Mesendoderm (in vitro differentiated cells): Measurements from ENCODE around the gene CNTN4.
A peak's percentile ranks its signal among the peaks of the same experiment; 100 is the strongest.

Experiments
- DNase-seq: peaks from one replicate; pipeline ENCODE4 v3.0.0; 2013
- H2AK5ac ChIP-seq: 2 replicates; pipeline ENCODE4 v1.6.1; 2013; ENCODE audit warnings: low read length, inconsistent platforms
- H2BK120ac ChIP-seq: 2 replicates; pipeline ENCODE4 v1.6.1; 2013; ENCODE audit warnings: low read depth, mild to moderate bottlenecking, low read length, moderate library complexity, mixed read lengths
- H2BK15ac ChIP-seq: replicated peaks from 2 replicates; pipeline ENCODE4 v1.6.1; 2013; ENCODE audit warnings: low read depth, mild to moderate bottlenecking, moderate library complexity
- H2BK5ac ChIP-seq: 2 replicates; pipeline ENCODE4 v1.6.1; 2013; ENCODE audit warnings: low read length, inconsistent platforms
- H3K18ac ChIP-seq: 2 replicates; pipeline ENCODE4 v1.6.1; 2013; ENCODE audit warnings: mild to moderate bottlenecking, low read length, mixed read lengths
- H3K23ac ChIP-seq: one replicate; pipeline ENCODE4 v1.6.1; 2013; ENCODE audit warnings: low read length
- H3K27ac ChIP-seq: 2 replicates; pipeline ENCODE4 v1.5.1; 2013; ENCODE audit warnings: low read depth, mild to moderate bottlenecking, inconsistent platforms, low read length, moderate library complexity
- H3K27me3 ChIP-seq: 2 replicates; pipeline ENCODE4 v1.6.1; 2013; ENCODE audit warnings: low read length, control low read depth, mild to moderate bottlenecking, inconsistent platforms; ENCODE audit not compliant: insufficient read depth, poor library complexity
- H3K36me3 ChIP-seq: 2 replicates; pipeline ENCODE4 v1.6.1; 2013; ENCODE audit warnings: low read length, inconsistent platforms; ENCODE audit not compliant: control insufficient read depth, insufficient read depth
- H3K4ac ChIP-seq: one replicate; pipeline ENCODE4 v1.6.1; 2013; ENCODE audit warnings: low read depth, mild to moderate bottlenecking, low read length, moderate library complexity
- H3K4me1 ChIP-seq: 2 replicates; pipeline ENCODE4 v1.6.1; 2013; ENCODE audit warnings: low read depth, low read length, inconsistent platforms; ENCODE audit not compliant: control insufficient read depth
- H3K4me2 ChIP-seq: 2 replicates; pipeline ENCODE4 v1.6.1; 2013; ENCODE audit warnings: low read length
- H3K4me3 ChIP-seq: 2 replicates; pipeline ENCODE4 v1.5.1; 2013; ENCODE audit warnings: mild to moderate bottlenecking, low read length
- H3K56ac ChIP-seq: one replicate; pipeline ENCODE4 v1.6.1; 2013; ENCODE audit warnings: low read length
- H3K79me1 ChIP-seq: 2 replicates; pipeline ENCODE4 v1.6.1; 2013; ENCODE audit warnings: low read length, inconsistent platforms
- H3K79me2 ChIP-seq: 2 replicates; pipeline ENCODE4 v1.6.1; 2013; ENCODE audit warnings: mild to moderate bottlenecking, low read length; ENCODE audit not compliant: control insufficient read depth, insufficient read depth
- H3K9ac ChIP-seq: 2 replicates; pipeline ENCODE4 v1.6.1; 2013; ENCODE audit warnings: low read length, inconsistent platforms
- H4K5ac ChIP-seq: one replicate; pipeline ENCODE4 v1.6.1; 2013; ENCODE audit warnings: low read length
- H4K8ac ChIP-seq: one replicate; pipeline ENCODE4 v1.6.1; 2013; ENCODE audit warnings: low read depth, mild to moderate bottlenecking, control low read depth, low read length, moderate library complexity
- WGBS: extraction: QIAGEN DNeasy Blood & Tissue Kit; methylation state at CpG from one replicate; pipeline ENCODE4 v1.1.7; 2013; ENCODE audit warnings: low lambda C conversion rate, missing lambda C conversion rate; ENCODE audit not compliant: insufficient coverage; ENCODE audit errors: extremely low coverage; 5-methylcytosine and 5-hydroxymethylcytosine counted together

Gene CNTN4

GRCh38 chr3:2851835-2852234 lies 753.2 kb downstream of the CNTN4 start:
- no peak overlapping the region for H3K27ac ChIP-seq
- no peaks in the 10 kb centered on the region for H3K79me2 ChIP-seq

DNA sequence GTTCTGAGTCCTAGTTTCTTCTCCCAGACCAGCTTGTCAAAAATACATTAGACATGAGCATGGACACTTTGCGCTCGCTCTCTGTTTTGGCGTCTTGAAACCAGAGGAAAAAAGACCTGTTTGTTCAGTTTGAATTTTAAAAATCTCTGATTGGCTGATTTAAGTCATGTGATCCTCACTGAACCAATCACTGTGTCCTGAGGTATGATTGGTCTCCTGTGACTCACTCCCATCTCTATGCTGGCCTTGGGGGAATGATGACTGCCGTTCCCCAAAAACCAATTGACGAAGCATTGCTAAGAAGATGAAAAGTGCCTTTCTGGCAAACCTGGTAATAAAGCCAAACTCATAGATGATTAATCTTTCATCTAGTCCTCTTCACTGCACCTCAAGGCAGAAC lies 755.0 kb downstream of the CNTN4 start:
- Histone ChIP-seq H3K79me2 (no peaks in the 10 kb centered on the region), H4K5ac (no peak overlapping the region), H3K4me2 (no peak overlapping the region), H3K4me3 (no peak overlapping the region), H3K56ac (no peak overlapping the region), H3K36me3 (no peaks in the 10 kb centered on the region), H2BK5ac (no peak overlapping the region), H3K9ac (no peak overlapping the region), H3K79me1 (no peaks in the 10 kb centered on the region), H3K4me1 (no peaks in the 10 kb centered on the region), H3K23ac (no peak overlapping the region), H4K8ac (no peak overlapping the region), H3K27ac (no peak overlapping the region), H3K18ac (no peak overlapping the region), H3K4ac (no peak overlapping the region), H2AK5ac (no peak overlapping the region), H2BK15ac (no peak overlapping the region), H2BK120ac (no peak overlapping the region), H3K27me3 (no peaks in the 10 kb centered on the region)
- DNase-seq, result no peak
- WGBS, result no CpG with 5 or more reads among the region's 5 CpGs

More at GRCh38 chr3:2851835-2852234, 753.2 kb downstream of the CNTN4 start:
- H3K79me1 ChIP-seq, result no peaks in the 10 kb centered on the region
- no peak overlapping the region for H3K4me3 ChIP-seq
- H3K18ac ChIP-seq, result no peak overlapping the region
- H3K27me3 ChIP-seq, result no peaks in the 10 kb centered on the region
- no peak overlapping the region for H3K4ac ChIP-seq
- no peak overlapping the region for H3K9ac ChIP-seq
- H3K23ac ChIP-seq, result no peak overlapping the region
- no peak overlapping the region for H4K8ac ChIP-seq
- DNase-seq, result no peak
- no peaks in the 10 kb centered on the region for H3K36me3 ChIP-seq
- no peak overlapping the region for H4K5ac ChIP-seq
- no peak overlapping the region for H2BK15ac ChIP-seq
- WGBS, result no CpG with 5 or more reads among the region's 1 CpG
- H3K4me1 ChIP-seq, result no peaks in the 10 kb centered on the region
- H3K56ac ChIP-seq, result no peak overlapping the region
- no peak overlapping the region for H2BK5ac ChIP-seq
- H2AK5ac ChIP-seq, result no peak overlapping the region
- no peak overlapping the region for H3K4me2 ChIP-seq
- H2BK120ac ChIP-seq, result no peak overlapping the region

DNA sequence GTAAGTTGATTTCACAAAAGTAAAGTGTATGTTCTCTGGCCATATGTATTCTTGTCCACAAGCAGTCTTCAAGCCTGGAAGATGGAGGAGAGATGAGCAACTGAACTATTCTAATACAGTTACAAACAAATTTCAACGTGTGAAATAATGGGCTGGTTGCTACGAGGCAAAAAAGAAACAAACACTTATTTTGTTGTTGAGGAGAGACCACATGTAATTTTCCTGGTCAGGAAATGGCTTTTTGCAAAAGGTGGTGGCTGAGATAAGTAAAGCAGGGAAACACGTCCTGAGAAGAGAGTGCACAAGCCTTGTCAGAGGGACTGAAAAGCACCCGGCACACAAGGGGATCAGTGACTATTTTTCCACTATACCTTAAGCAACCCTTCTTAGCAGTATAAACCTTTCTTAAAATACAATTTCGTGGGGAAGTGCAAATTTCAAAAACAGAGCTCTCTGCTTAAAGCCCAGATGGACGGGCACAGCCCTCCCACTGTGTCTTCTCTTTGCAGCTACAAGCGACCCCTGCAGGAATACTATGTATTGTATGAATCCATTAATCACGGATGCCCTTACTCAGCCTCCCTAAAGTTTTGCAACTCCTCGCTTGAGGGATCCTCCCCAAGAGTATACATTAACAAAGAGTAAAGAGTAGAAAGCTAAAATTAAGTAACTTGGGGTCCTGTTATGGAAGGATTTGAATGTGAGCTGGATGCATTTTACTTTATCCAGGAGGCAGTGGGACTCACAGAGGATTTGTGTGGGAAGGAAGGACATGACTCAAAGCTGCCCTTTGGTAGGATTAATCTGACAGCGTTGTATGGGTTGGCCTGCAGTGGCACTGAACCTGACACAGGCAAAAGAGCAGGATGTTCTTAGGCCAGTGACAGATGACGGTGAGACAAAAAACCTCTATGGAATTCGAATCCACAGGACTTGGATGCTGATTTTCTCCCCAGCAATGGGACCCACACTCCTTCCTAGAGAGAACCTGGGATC lies 757.8 kb downstream of the CNTN4 start:
- H3K23ac ChIP-seq, result no peak overlapping the region
- H4K8ac ChIP-seq, result no peak overlapping the region
- no peak overlapping the region for H3K4ac ChIP-seq
- no peak overlapping the region for H2BK5ac ChIP-seq
- no peak overlapping the region for H2AK5ac ChIP-seq
- peak overlapping the region; percentile 22 for H3K56ac ChIP-seq
- no peaks in the 10 kb centered on the region for H3K4me1 ChIP-seq
- H3K27ac ChIP-seq, result no peak overlapping the region
- no peak overlapping the region for H4K5ac ChIP-seq
- peak; percentile 61 for DNase-seq
- H3K79me1 ChIP-seq, result no peaks in the 10 kb centered on the region
- no peak overlapping the region for H2BK15ac ChIP-seq
- no peaks in the 10 kb centered on the region for H3K79me2 ChIP-seq
- H3K27me3 ChIP-seq, result no peaks in the 10 kb centered on the region
- H3K9ac ChIP-seq, result no peak overlapping the region
- no peak overlapping the region for H2BK120ac ChIP-seq
- no peaks in the 10 kb centered on the region for H3K36me3 ChIP-seq
- no peak overlapping the region for H3K4me2 ChIP-seq
- H3K4me3 ChIP-seq, result no peak overlapping the region
- no peak overlapping the region for H3K18ac ChIP-seq
- no CpG with 5 or more reads among the region's 12 CpGs for WGBS

DNA sequence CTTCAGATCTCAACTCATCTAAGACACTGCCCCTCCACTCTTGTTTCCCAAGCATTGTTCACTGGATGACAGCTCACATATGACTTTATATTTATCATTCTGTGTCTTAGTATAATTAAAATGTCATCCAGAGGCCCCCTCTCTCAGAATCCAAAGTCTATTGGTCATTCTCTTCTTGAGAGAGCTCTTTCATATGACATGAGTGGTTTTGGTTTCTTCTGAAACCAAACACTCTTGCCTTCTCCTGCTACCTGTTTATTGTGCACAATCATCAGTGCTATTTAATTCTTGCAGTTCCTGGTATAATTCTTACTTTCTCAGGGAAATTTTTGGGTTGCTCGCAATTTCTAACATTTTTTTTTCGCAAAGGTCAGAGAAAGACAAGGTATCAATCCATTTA lies 762.0 kb downstream of the CNTN4 start:
- no peak for DNase-seq
- H3K79me1 ChIP-seq, result no peaks in the 10 kb centered on the region
- H3K18ac ChIP-seq, result no peak overlapping the region
- H4K8ac ChIP-seq, result no peak overlapping the region
- no peaks in the 10 kb centered on the region for H3K79me2 ChIP-seq
- WGBS, result no CpG with 5 or more reads among the region's 2 CpGs
- no peak overlapping the region for H3K56ac ChIP-seq
- no peak overlapping the region for H3K4me3 ChIP-seq
- no peak overlapping the region for H3K23ac ChIP-seq
- H3K9ac ChIP-seq, result no peak overlapping the region
- H3K4me2 ChIP-seq, result no peak overlapping the region
- no peaks in the 10 kb centered on the region for H3K27me3 ChIP-seq
- H3K4me1 ChIP-seq, result no peaks in the 10 kb centered on the region
- H2AK5ac ChIP-seq, result no peak overlapping the region
- no peak overlapping the region for H3K4ac ChIP-seq
- no peak overlapping the region for H4K5ac ChIP-seq
- H2BK5ac ChIP-seq, result no peak overlapping the region
- H2BK15ac ChIP-seq, result no peak overlapping the region
- H3K27ac ChIP-seq, result no peak overlapping the region
- H2BK120ac ChIP-seq, result no peak overlapping the region
- no peaks in the 10 kb centered on the region for H3K36me3 ChIP-seq

DNA sequence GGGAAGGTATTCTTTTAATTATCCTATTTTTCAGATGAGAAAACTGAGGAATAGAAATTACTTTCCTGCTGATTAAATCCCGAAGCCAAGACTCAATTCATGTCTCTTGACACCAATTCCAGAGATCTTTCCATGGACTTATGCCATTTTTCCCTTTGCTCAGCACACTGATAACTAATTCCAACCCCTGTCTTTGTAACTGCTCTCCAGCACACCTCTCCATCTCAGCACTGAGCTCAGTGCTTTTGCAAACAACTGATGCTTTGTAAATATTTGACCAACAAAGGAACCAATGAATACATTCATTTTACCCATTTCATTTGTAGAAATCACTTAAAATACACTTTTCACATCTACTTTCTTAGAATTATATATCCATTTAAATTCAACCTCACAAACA lies 762.5 kb downstream of the CNTN4 start:
- Histone ChIP-seq H2BK15ac (no peak overlapping the region), H2BK5ac (no peak overlapping the region), H3K79me2 (no peaks in the 10 kb centered on the region), H3K36me3 (no peaks in the 10 kb centered on the region), H3K4me1 (no peaks in the 10 kb centered on the region), H3K4me2 (no peak overlapping the region), H3K27me3 (no peaks in the 10 kb centered on the region), H2BK120ac (no peak overlapping the region), H3K23ac (no peak overlapping the region), H4K5ac (no peak overlapping the region), H3K56ac (no peak overlapping the region), H3K4me3 (no peak overlapping the region), H3K9ac (no peak overlapping the region), H3K27ac (no peak overlapping the region), H4K8ac (no peak overlapping the region), H3K4ac (no peak overlapping the region), H3K18ac (no peak overlapping the region), H2AK5ac (no peak overlapping the region), H3K79me1 (no peaks in the 10 kb centered on the region)
- DNase-seq, result no peak
- WGBS, result no CpG with 5 or more reads among the region's 1 CpG
